Ovary (tissue), 3 donors: Measurements from ENCODE around the gene ARHGEF18.

Source experiments
- EP300 ChIP-seq: sonication (generic); formaldehyde crosslinking; IDR thresholded peaks from one replicate; pipeline ENCODE4 v1.6.1; 2017; ENCODE audit warnings: antibody characterized with exemption
- POLR2A ChIP-seq: fragments of 450-650 bp; IDR thresholded peaks from one replicate; pipeline ENCODE4 v1.6.1; 2017; ENCODE audit warnings: antibody characterized with exemption, mild to moderate bottlenecking, moderate library complexity
- TF ChIP-seq, protein P1 (sequence below), 3 donors: fragments of 450-650 bp in 2 of 3; fragments of 200-600 bp in 1 of 3; IDR thresholded peaks; one replicate each; pipeline versions ENCODE4 v1.5.1 to v1.8.0; 2016 to 2022; ENCODE audit warnings: antibody characterized with exemption in 3 of 3, mild to moderate bottlenecking in 1 of 3
- donor health status: DM: no; HTN: no; CAD: no.

- TF ChIP-seq, protein P1, sequence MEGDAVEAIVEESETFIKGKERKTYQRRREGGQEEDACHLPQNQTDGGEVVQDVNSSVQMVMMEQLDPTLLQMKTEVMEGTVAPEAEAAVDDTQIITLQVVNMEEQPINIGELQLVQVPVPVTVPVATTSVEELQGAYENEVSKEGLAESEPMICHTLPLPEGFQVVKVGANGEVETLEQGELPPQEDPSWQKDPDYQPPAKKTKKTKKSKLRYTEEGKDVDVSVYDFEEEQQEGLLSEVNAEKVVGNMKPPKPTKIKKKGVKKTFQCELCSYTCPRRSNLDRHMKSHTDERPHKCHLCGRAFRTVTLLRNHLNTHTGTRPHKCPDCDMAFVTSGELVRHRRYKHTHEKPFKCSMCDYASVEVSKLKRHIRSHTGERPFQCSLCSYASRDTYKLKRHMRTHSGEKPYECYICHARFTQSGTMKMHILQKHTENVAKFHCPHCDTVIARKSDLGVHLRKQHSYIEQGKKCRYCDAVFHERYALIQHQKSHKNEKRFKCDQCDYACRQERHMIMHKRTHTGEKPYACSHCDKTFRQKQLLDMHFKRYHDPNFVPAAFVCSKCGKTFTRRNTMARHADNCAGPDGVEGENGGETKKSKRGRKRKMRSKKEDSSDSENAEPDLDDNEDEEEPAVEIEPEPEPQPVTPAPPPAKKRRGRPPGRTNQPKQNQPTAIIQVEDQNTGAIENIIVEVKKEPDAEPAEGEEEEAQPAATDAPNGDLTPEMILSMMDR (IDR thresholded peaks at IDR 0.05): no peak
- TF ChIP-seq POLR2A (no peak), EP300 (no peak)
These were observed 35.9 kb upstream of the ARHGEF18 start for GRCh38 chr19:7312816-7313215.
